ENCODE data around the gene LPXN.

Gene LPXN

DNA sequence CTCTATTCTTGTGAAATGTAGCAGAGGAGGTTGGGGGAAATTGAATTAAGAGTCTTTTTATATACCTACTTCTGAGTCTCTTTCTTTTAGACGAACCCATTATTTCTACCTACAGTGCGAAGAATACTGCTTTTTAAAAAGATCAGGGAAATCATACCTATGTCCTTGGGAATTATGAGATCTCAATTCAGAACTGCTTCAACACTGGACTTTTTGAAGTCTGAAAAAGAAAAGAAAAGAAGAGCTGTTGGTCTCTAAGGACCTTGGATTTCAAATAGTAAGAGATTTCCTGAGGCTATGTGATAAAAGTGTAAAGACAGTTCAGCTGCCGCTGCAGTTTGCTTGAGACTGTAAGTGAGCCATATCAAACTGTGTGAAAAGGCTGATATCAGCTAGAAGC lies 64.0 kb downstream of the LPXN start:
- no peak for DNase-seq

DNA sequence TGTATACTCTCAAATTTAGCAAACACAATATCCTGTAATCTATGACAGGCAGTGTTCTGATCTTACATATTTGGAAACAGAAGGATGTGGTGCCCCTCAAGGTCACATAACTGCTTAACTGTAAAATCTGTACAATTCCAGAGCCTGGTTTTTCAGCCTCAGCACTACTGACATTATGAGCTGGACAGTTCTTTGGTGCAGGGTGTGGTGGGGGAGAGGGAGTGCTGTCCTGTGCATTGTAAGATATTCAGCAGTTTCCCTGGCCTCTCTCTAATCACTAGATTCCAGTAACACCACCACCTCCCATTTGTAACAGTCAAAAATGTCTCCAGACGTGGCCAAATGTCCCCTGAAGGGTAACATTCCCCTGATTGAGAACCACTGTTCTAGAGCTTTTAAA lies 65.9 kb downstream of the LPXN start:
- no peak for DNase-seq

DNA sequence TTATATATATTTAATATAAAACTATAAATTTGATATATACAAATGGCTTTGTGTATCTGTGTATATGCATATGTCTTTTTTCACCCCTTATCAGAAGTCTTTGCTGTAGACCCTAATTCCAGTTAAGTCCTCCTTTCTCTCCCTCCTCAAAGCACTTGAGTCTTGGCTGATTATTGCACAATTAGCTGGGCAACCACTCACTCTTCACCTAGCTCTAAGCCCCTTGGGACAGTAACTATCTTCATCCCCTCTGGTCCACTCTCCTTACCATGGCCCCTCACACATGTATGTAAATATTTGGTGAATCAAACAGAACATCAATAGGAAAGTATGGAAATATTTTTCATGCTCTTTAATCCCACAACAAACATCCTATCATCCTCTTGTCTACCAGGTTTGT lies 66.8 kb downstream of the LPXN start:
- DNase-seq = no peak

- DNase-seq = no peak
These were observed 67.7 kb downstream of the LPXN start, which contains the start of gene OR5B21 for GRCh38 chr11:58508005-58508404. OR5B21 (minus strand) TSS chr11:58508105; CDS start chr11:58508105, 0 bp downstream.

GRCh38 chr11:58507355-58507754 lies 68.3 kb downstream of the LPXN start:
- no peak for DNase-seq

DNA sequence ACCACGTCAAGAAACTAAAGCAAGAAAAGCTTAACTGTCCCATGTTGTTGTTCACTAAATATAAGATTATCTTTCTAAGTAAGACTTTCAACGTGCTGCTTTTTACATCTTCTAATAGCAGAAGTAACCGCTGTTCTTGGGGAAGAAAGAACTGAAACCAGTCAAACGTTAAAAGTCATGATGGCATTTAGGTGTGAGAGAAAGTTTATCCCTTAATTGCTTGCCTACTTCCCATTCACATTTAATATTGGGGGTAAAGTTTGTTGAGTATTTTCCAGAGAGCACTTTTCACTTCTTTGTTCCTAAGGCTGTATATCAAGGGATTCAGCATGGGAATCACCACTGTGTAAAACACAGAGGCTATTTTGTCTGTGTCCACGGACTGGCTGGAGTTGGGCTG lies 68.7 kb downstream of the LPXN start:
- no peak for DNase-seq

DNA sequence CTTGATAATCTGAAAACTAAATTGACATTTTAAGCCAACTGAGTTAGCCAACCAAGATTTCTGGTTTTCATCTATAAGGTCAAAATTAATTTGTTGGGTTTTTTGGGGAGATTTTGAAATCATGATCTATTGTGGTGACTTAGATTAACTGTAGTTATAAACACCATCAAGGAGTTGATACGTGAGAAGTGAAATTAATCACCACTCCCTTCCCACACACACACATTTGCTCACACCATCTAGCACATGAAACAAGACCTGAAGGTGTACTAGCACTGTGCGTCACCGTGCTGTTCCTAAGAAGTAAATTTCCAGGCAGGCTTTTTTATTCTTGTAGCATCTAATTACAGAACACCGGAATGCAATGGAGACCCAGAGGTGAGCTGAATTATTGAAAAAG lies 69.8 kb downstream of the LPXN start:
- no peak for DNase-seq

GRCh38 chr11:58504232-58504631 lies 71.4 kb downstream of the LPXN start:
- no peak for DNase-seq

DNA sequence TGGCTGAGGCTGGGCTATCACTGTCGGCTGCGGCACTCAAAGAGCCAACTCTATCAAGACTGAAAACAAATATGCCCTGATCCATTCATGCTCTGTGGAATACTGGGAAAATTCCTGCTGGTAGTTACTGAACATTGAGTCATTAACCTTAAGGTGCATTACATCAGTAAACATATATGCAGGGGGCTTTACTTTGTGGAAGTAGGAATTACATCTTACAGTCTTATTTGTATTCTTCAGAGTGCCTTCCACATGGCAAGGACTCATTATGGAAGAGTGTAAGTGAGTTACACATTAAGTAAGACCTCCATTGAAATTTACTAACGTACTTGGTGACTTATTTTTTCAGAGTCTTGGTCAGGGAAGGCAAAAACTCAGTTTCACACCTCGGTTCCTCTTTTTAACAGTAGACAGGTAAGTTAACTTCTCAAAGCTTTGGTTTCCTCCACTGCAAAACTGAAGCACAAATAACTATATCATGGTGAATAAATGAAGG lies 72.2 kb downstream of the LPXN start:
- no peak for DNase-seq

DNA sequence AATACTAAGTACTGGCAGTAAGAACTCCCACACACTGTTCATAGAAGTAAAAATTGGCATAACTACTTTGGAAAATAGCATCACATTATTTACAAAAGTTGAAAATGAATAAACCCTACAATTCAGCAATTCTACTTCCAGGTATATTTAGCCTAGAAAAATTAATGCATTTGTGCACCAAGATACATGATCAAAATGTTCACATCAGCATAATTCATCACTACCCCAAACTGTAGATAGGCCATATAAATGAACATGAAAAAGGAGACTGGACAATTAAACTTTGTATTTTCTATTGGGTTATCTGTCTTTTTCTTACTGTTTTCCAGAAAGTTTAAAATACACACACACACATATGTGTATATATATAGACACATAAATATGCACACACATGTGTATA lies 73.7 kb downstream of the LPXN start:
- no peak for DNase-seq

- no peak for DNase-seq
These were observed 77.2 kb downstream of the LPXN start for GRCh38 chr11:58498464-58498863.

- no peak for DNase-seq
These were observed 77.7 kb downstream of the LPXN start for GRCh38 chr11:58497951-58498350.

GRCh38 chr11:58495906-58496305 lies 79.8 kb downstream of the LPXN start:
- DNase-seq = no peak

- no peak for DNase-seq
These were observed 81.6 kb downstream of the LPXN start for GRCh38 chr11:58494101-58494500.

DNA sequence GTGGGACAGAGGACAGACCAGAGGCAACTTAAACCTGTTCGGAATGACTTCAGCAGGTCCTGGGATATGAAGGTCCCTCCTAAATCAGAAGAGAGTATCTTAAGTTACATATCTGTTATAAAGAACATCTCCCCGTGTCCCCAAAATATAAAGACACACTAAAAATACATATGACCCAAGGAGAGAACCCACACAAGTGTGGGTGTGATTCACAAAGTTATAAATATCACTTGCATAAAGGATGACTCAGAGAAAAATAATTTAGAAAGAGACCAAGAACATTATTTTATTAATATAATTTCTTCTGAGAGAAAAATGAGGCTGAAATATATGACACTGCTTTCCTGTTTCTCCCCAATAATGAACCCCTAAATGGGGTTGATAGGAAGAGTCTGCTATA lies 82.0 kb downstream of the LPXN start:
- DNase-seq = no peak

DNA sequence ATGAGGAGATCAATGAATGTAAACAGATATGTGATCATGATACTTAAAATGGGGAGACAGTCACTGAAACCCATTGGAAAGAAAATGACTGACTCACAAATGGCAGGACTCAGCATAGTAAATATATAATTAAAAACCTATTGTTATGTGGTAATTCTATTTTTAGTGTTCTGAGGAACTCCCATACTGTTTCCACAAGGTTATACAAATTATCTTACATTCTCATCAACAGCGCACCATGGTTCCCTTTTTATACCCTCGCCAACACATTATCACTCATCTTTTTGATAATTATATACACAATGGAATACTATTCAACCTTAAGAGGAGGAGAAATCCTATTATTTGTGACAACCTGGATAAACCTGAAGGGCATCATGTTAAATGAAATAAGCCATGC lies 84.8 kb downstream of the LPXN start:
- DNase-seq = no peak

DNA sequence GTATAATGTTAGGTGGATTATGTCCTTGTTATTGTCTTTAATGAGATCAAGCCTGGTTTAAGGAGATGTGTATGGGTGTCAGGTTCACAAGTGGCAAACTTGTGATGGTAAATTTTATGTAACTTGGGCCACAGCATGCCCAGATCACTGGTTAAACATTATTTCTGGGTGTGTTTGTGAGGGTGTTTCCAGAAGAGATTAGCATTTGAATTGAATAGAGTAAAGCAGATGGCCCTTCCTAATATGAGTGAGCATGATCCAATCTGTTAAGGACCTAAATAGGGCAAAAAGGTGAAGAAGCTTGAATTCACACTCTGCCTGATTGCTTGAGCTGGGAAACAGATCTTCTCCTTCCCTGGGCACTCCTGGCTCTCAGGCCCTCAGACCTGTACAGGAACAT lies 88.5 kb downstream of the LPXN start:
- DNase-seq = no peak

DNA sequence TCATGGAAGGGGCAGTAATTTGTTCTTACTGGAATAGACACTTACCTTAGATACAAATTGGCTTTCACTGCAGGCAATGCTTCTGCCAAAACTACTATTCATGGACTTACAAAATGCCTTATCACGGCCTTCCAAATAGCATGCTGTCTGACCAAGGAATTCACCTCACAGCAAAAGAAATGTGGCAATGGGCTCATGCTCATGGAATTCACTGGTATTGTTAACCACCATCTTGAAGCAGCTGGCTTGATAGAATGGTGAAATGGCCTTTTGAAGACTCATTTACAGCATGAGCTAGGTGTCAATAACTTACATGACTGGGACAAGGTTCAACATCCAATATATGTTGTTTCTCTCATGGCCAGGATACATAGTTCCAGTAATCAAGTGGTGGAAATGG lies 89.7 kb downstream of the LPXN start:
- DNase-seq = no peak
